ENCODE measurements around the gene GRIK3. TPM values are rescaled to one million over a fixed set of nuclear protein-coding genes. Genes with fewer than 3 reads are reported as not detected.
A peak's percentile ranks its signal among the peaks of the same experiment; 100 is the strongest.

GRIK3 gene
- polyA plus RNA-seq, 3 donors: 2.8 to 3.3 (median 3.1) TPM

- DNase-seq (ENCODE audit: extremely low read depth in 1 of 11, low read depth in 9 of 11, low spot score in 4 of 11): no peak
These were observed 5.2 kb downstream of the GRIK3 start for GRCh38 chr1:37028981-37029617.

DNA sequence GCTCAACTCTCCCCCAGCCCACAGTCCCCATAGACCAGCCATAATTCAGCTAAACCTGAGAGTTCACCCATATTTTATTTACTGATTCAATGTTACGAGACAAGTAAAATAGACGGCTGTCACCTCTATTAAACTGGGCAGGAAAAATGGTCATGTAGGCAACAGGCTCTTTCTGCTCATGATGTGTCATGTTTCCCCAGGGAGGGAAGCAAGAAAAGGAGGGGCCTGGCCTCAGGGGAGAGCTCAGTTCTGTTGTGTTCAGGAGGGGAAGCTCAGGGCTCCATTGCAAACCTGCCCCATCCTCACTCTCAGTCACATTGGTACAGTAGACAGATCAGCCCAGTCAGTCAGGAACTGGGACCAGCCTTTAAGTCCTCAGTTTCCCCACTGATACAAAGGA, 12.8 kb downstream of the GRIK3 start:
- DNase-seq (ENCODE audit: extremely low read depth in 1 of 11, low read depth in 9 of 11, low spot score in 4 of 11): no peak

GRCh38 chr1:37020653-37021277, 13.6 kb downstream of the GRIK3 start:
- peak in 4 of 11 donors; percentile 38 to 59 (median 50) for DNase-seq (ENCODE audit: extremely low read depth in 1 of 11, low read depth in 9 of 11, low spot score in 4 of 11)

GRCh38 chr1:37018510-37018909, 15.8 kb downstream of the GRIK3 start:
- DNase-seq (ENCODE audit: extremely low read depth in 1 of 11, low read depth in 9 of 11, low spot score in 4 of 11): no peak

DNA sequence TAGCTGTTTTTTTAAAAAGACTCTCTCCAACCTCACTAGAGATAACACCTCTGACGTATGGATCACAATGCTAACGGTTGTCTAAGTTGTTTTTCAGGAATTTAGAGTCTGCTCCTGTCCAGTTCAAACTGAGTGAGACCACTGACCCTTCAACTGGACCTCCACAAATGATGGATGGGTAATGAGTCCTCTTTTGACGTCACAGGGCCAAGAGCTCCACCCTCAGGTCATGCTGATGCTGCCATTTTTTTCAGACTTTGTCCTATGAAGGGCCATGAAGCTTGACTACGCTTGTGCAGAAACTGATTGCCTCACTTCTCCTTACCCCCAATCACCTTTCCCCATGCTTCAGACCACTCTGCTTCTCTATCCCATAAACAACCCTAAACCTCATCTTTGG, 16.6 kb downstream of the GRIK3 start:
- DNase-seq (ENCODE audit: extremely low read depth in 1 of 11, low read depth in 9 of 11, low spot score in 4 of 11): no peak

DNA sequence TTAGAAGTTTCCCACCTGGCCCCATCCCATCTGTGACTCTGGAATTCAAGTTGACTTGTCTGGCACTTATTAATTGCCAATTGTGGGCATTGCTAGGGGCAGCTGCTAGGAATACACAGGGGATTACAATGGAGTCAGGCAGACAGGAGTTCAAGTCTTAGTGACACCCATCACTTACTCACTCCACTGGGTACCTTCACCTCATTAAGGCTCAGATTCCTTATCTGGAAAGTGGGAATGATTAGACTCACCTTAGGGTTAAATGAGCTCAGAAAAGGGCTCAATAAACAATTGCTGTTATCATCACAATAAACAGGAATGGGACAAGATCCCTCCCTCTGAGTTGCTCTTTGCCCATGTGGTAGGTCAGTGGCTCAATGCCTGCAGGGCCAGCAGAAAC, 18.2 kb downstream of the GRIK3 start:
- DNase-seq (ENCODE audit: extremely low read depth in 1 of 11, low read depth in 9 of 11, low spot score in 4 of 11): no peak

- no peak for DNase-seq (ENCODE audit: extremely low read depth in 1 of 11, low read depth in 9 of 11, low spot score in 4 of 11)
These were observed 18.6 kb downstream of the GRIK3 start for GRCh38 chr1:37015713-37016112.

GRCh38 chr1:37012226-37012625, 22.1 kb downstream of the GRIK3 start:
- DNase-seq (ENCODE audit: extremely low read depth in 1 of 11, low read depth in 9 of 11, low spot score in 4 of 11): no peak

DNA sequence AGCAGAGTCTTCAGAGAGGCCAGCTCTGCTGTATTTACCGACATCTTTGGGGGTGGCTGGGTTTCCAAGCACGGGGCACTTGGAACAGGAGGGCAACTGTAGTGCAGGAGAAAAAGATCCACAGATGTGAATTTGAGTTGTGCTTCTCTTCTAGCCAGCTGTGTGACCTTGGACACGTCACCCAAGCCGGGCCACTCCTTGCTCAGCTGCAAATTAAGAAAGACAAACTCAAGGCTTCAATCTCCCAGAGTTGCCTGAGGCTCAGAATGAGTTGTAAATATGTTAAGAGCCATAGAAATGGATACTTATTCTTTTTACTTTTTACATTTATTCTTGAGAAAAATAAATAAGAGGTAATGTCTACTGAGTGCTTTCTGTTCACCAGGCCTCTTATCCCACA, 24.3 kb downstream of the GRIK3 start:
- no peak for DNase-seq (ENCODE audit: extremely low read depth in 1 of 11, low read depth in 9 of 11, low spot score in 4 of 11)

DNA sequence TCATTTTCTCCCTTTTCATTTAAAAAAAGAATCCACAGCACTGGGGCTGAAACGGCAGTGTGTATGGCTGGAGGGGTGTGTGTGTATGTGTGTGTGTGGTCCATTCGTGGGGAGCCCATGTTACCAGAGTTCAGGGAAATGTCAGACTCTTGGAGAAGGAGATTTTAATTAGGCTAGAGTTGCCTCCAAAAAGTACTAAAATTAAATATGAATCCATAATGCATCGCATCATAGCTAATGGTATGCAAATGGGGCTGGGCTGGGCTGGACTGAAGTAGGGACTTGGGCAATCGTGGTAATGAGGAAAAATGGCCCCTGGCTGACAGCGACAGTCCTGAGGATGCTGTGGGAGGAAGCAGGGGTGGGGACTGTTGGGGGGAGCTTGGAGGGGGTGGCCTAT, 24.8 kb downstream of the GRIK3 start:
- DNase-seq (ENCODE audit: extremely low read depth in 1 of 11, low read depth in 9 of 11, low spot score in 4 of 11): no peak

DNA sequence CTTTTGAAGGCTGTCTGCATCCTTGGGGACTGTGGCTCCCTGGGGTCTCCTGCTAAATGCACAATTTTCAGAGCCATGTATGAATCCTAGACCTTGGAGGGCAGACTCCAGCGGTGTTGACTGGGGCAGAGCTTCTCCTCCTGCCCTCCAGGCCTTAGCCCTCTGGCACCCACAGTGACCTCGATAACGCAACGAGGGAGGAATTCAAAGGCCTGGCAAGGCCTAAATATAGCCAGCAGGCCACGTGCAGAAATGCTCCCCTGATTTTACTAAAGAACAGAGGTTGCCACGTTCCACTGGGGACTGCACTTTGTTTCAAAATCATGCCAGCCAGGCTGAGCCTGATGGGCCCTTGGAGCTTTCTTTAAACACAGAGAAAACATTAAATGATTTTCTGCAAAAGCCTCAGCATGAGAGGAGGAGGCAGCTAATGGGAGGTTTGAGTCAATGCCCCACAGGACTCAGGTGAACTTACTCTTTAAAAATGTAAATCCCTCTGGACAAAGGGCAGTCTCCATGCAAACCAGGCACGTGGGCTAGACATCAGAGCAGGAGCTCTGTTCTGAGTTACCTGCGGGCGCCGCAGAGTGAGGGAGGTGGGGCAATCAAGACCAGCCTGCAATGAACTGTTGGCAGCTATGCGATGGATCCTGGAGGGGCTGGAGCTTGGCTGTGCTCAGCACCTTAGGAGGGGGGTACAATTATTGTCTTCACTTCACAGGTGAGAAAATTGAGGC, 28.0 kb downstream of the GRIK3 start:
- DNase-seq (ENCODE audit: extremely low read depth in 1 of 11, low read depth in 9 of 11, low spot score in 4 of 11): no peak

DNA sequence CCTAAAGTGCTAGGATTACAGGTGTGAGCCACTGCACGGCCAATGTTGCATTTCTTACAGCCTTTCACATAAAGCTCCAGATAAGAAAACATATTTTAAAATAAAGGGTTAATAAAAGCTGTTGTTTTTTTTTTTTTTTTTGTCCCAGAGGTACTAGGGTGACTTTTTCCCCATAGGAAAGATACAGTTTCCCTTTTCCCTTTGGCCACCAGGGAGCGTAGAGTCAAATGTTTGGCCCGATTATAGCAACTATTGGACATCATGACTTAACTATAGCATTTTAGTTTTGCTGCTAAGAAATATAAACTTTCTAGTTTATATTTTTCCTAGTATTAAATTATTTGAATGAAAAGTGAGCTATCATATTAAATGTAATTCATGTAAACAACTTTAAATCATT, 31.4 kb downstream of the GRIK3 start:
- DNase-seq (ENCODE audit: extremely low read depth in 1 of 11, low read depth in 9 of 11, low spot score in 4 of 11): no peak

- DNase-seq (ENCODE audit: extremely low read depth in 1 of 11, low read depth in 9 of 11, low spot score in 4 of 11): no peak
These were observed 32.6 kb downstream of the GRIK3 start for GRCh38 chr1:37001703-37002102.

GRCh38 chr1:36996106-36996505, 38.2 kb downstream of the GRIK3 start:
- no peak for DNase-seq (ENCODE audit: extremely low read depth in 1 of 11, low read depth in 9 of 11, low spot score in 4 of 11)

DNA sequence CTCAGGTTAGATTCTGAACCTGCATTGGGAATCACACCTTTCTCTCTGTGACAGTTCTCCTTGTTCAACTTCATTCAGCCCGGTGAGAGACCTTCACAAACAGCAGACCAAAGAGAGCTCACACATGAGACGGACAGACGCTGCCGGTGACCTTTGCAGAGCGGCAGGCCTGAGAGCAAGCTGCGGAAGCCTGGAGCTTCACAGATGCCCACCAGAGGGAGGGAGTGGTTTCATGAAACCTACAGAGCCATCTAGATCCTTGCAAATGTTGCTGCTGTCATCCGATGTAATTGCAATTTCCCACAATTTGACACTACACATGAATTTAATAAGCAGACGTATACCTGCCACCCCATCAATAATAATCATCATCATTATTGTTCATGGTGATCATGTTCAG, 39.4 kb downstream of the GRIK3 start:
- DNase-seq (ENCODE audit: extremely low read depth in 1 of 11, low read depth in 9 of 11, low spot score in 4 of 11): no peak

DNA sequence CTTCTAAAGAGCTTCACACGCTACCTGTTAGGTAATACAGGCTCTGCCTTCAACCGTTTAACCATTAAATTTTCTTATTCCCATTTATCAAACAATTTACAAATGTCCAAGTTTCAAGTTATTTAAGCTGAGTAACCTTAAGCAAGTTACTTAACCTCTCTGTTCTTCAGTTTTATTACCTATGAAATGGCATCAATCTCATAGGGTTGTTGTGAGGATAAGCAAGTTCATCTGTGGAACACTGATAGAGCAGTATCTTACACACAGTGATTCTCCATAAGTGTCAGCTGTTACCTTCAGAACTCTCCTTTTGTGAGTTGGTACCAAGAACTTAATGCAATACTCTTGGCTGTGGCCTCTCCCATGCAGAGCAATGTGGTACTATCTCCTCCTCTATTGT, 40.0 kb downstream of the GRIK3 start:
- DNase-seq (ENCODE audit: extremely low read depth in 1 of 11, low read depth in 9 of 11, low spot score in 4 of 11): no peak

- no peak for DNase-seq (ENCODE audit: extremely low read depth in 1 of 11, low read depth in 9 of 11, low spot score in 4 of 11)
These were observed 42.0 kb downstream of the GRIK3 start for GRCh38 chr1:36992139-36992943.

- DNase-seq (ENCODE audit: extremely low read depth in 1 of 11, low read depth in 9 of 11, low spot score in 4 of 11): no peak
These were observed 42.8 kb downstream of the GRIK3 start for GRCh38 chr1:36991551-36991950.

DNA sequence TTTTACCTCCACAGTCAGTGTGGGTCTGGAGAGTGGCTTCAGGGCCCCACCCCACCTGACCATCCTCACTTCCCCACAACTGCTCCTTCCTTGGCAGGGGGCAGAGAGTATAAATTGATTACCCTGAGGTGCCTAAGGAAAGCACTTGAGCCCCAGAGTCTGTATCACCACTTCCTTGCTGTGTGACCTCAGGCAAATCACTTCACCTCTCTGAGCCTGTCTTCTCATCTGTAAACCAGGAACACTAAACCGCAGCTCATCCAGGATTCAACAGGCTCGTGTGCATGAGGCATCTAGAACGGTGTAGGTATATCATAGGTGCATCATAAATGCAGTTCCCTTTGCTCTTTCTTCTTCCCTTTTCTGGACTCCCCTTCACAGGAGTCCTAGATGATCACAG, 43.4 kb downstream of the GRIK3 start:
- no peak for DNase-seq (ENCODE audit: extremely low read depth in 1 of 11, low read depth in 9 of 11, low spot score in 4 of 11)

- no peak for DNase-seq (ENCODE audit: extremely low read depth in 1 of 11, low read depth in 9 of 11, low spot score in 4 of 11)
These were observed 45.1 kb downstream of the GRIK3 start for GRCh38 chr1:36989241-36989640.

Measured in renal cortex interstitium (tissue), 11 donors.